NK-92 treated with Interleukin-12 subunit alpha and Interleukin-12 subunit beta, amount 100 ng/mL, for 24 hours (cell line): ENCODE measurements around the gene NFE2L1.
"Not testable (repeated sequence)": the region's sequence is repeated elsewhere in the genome, so short reads cannot be mapped to it uniquely, and the experiment has no call there.

Experiments
- DNase-seq: peaks from one replicate; lab custom pipeline; 2025; lab: John Stamatoyannopoulos, UW

NFE2L1 gene

GRCh38 chr17:48024149-48025039 is 23.8 kb upstream of the NFE2L1 start:
- no peak for DNase-seq

- DNase-seq: peak; percentile 96
Observed at GRCh38 chr17:48025040-48025903, 22.9 kb upstream of the NFE2L1 start.

GRCh38 chr17:48025904-48026501 is 22.2 kb upstream of the NFE2L1 start:
- DNase-seq: no peak

- DNase-seq: peak; percentile 67
Observed at GRCh38 chr17:48026502-48027321, 21.4 kb upstream of the NFE2L1 start.

GRCh38 chr17:48027322-48027981 is 20.7 kb upstream of the NFE2L1 start:
- no peak for DNase-seq

GRCh38 chr17:48028736-48029135 is 19.4 kb upstream of the NFE2L1 start:
- DNase-seq: no peak

GRCh38 chr17:48030531-48030930 is 17.6 kb upstream of the NFE2L1 start:
- DNase-seq: no peak

GRCh38 chr17:48031966-48032365 is 16.2 kb upstream of the NFE2L1 start:
- DNase-seq: no peak

- not testable (repeated sequence) for DNase-seq
Observed at GRCh38 chr17:48034734-48035133, 13.4 kb upstream of the NFE2L1 start.

GRCh38 chr17:48036693-48037035 is 11.5 kb upstream of the NFE2L1 start:
- DNase-seq: no peak

GRCh38 chr17:48037036-48037837 is 10.9 kb upstream of the NFE2L1 start, which contains the start of gene COPZ2:
COPZ2 (minus strand) TSS chr17:48037797; CDS start chr17:48037777, 20 bp downstream.
- no peak for DNase-seq

- DNase-seq: no peak
Observed at GRCh38 chr17:48037838-48038323, 10.3 kb upstream of the NFE2L1 start.

- DNase-seq: no peak
Observed at GRCh38 chr17:48038687-48039086, 9.5 kb upstream of the NFE2L1 start.

GRCh38 chr17:48043176-48043575 is 5.0 kb upstream of the NFE2L1 start:
- DNase-seq: no peak

GRCh38 chr17:48044851-48045250 is 3.3 kb upstream of the NFE2L1 start:
- DNase-seq: no peak

GRCh38 chr17:48045316-48046001 is 2.7 kb upstream of the NFE2L1 start:
- DNase-seq: no peak

- no peak for DNase-seq
Observed at GRCh38 chr17:48046296-48046695, 1.9 kb upstream of the NFE2L1 start.

- DNase-seq: no peak
Observed at GRCh38 chr17:48047113-48047740, 932 bp upstream of the NFE2L1 start.
